Ovary (tissue), 3 donors: ENCODE measurements around the gene SUMO3.

ENCODE experiments used
- EP300 ChIP-seq: sonication (generic); formaldehyde crosslinking; IDR thresholded peaks from one replicate; pipeline ENCODE4 v1.6.1; 2017; ENCODE audit warnings: antibody characterized with exemption
- POLR2A ChIP-seq: fragments of 450-650 bp; IDR thresholded peaks from one replicate; pipeline ENCODE4 v1.6.1; 2017; ENCODE audit warnings: antibody characterized with exemption, mild to moderate bottlenecking, moderate library complexity
- TF ChIP-seq, protein P1 (sequence below), 3 donors: fragments of 450-650 bp in 2 of 3; fragments of 200-600 bp in 1 of 3; IDR thresholded peaks; one replicate each; pipeline versions ENCODE4 v1.5.1 to v1.8.0; 2016 to 2022; ENCODE audit warnings: antibody characterized with exemption in 3 of 3, mild to moderate bottlenecking in 1 of 3
- donor health status: DM: no; HTN: no; CAD: no.

DNA sequence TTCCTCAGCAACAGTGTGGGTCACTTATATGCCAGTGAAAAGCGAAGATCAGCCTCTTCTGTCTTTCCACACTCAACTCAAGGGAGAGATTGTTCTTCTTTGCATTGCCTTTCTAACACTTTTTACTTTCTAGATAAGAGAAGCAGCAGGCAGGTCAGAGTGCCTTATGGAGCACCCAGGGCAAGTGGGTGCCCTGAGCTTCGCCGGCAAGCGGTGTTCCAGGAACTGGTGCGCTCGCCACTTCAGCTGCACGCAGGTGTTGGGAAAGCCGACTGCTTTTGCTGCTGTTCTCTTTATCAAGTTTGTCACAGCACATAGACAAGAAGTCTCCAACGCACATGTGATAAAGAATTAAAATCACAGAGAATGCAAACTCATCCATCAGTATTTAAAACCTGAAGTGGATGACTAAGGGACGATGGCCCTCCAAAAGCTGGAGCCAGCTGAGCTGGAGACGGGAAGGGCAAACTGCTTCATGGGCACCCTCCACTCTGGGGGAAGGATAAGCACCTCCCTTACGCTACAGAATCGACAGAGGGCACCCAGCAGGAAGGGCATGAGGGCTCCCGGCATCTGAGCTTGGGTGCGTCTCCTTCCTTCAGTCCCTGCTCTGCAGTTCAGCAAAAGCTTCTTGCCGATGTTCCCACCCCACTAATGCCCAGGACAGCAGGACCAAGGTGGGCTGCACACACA, 36.9 kb downstream of the SUMO3 start:
- TF ChIP-seq POLR2A, result no peak
- TF ChIP-seq, protein P1, sequence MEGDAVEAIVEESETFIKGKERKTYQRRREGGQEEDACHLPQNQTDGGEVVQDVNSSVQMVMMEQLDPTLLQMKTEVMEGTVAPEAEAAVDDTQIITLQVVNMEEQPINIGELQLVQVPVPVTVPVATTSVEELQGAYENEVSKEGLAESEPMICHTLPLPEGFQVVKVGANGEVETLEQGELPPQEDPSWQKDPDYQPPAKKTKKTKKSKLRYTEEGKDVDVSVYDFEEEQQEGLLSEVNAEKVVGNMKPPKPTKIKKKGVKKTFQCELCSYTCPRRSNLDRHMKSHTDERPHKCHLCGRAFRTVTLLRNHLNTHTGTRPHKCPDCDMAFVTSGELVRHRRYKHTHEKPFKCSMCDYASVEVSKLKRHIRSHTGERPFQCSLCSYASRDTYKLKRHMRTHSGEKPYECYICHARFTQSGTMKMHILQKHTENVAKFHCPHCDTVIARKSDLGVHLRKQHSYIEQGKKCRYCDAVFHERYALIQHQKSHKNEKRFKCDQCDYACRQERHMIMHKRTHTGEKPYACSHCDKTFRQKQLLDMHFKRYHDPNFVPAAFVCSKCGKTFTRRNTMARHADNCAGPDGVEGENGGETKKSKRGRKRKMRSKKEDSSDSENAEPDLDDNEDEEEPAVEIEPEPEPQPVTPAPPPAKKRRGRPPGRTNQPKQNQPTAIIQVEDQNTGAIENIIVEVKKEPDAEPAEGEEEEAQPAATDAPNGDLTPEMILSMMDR (IDR thresholded peaks at IDR 0.05), result no peak
- no peak for TF ChIP-seq EP300
